ENCODE measurements around the gene PARM1.
A peak's percentile ranks its signal among the peaks of the same experiment; 100 is the strongest.

PARM1 gene

GRCh38 chr4:74932010-74932409, 906 bp upstream of the PARM1 start:
- no peak for TF ChIP-seq CTCF (IDR thresholded peaks at IDR 0.05; ENCODE audit: insufficient read depth, low read length, poor library complexity, severe bottlenecking)
- Histone ChIP-seq H3K27me3 (replicated peaks; ENCODE audit: control insufficient read depth, insufficient read depth, low read length) (no peaks in the 10 kb centered on the region), H3K36me3 (ENCODE audit: control insufficient read depth, insufficient read depth, low read length) (no peaks in the 10 kb centered on the region), H3K4me3 (replicated peaks; ENCODE audit: low read depth, low read length) (no peak overlapping the region)
- DNase-seq (ENCODE audit: extremely low read depth, insufficient read length), result no peak

- no peak for DNase-seq (ENCODE audit: extremely low read depth, insufficient read length)
- Histone ChIP-seq H3K4me3 (replicated peaks; ENCODE audit: low read depth, low read length) (peak overlapping the region; percentile 87), H3K36me3 (ENCODE audit: control insufficient read depth, insufficient read depth, low read length) (no peaks in the 10 kb centered on the region), H3K27me3 (replicated peaks; ENCODE audit: control insufficient read depth, insufficient read depth, low read length) (no peaks in the 10 kb centered on the region)
- TF ChIP-seq CTCF (IDR thresholded peaks at IDR 0.05; ENCODE audit: insufficient read depth, low read length, poor library complexity, severe bottlenecking), result no peak
Observed at GRCh38 chr4:74933562-74934015, 673 bp downstream of the PARM1 start.

GRCh38 chr4:74934016-74934831, 1.3 kb downstream of the PARM1 start:
- TF ChIP-seq CTCF (IDR thresholded peaks at IDR 0.05; ENCODE audit: insufficient read depth, low read length, poor library complexity, severe bottlenecking), result no peak
- Histone ChIP-seq H3K4me3 (replicated peaks; ENCODE audit: low read depth, low read length) (peak overlapping the region; percentile 87), H3K27me3 (replicated peaks; ENCODE audit: control insufficient read depth, insufficient read depth, low read length) (no peaks in the 10 kb centered on the region), H3K36me3 (ENCODE audit: control insufficient read depth, insufficient read depth, low read length) (no peaks in the 10 kb centered on the region)
- DNase-seq (ENCODE audit: extremely low read depth, insufficient read length), result peak; percentile 57

- peak overlapping the region; percentile 87 for H3K4me3 ChIP-seq (replicated peaks; ENCODE audit: low read depth, low read length)
- H3K27me3 ChIP-seq (replicated peaks; ENCODE audit: control insufficient read depth, insufficient read depth, low read length), result no peaks in the 10 kb centered on the region
- H3K36me3 ChIP-seq (ENCODE audit: control insufficient read depth, insufficient read depth, low read length), result no peaks in the 10 kb centered on the region
- DNase-seq (ENCODE audit: extremely low read depth, insufficient read length), result no peak
- no peak for TF ChIP-seq CTCF (IDR thresholded peaks at IDR 0.05; ENCODE audit: insufficient read depth, low read length, poor library complexity, severe bottlenecking)
Observed at GRCh38 chr4:74934888-74935287, 2.0 kb downstream of the PARM1 start.

- Histone ChIP-seq H3K4me3 (replicated peaks; ENCODE audit: low read depth, low read length) (no peak overlapping the region), H3K27me3 (replicated peaks; ENCODE audit: control insufficient read depth, insufficient read depth, low read length) (no peaks in the 10 kb centered on the region), H3K36me3 (ENCODE audit: control insufficient read depth, insufficient read depth, low read length) (no peaks in the 10 kb centered on the region)
- DNase-seq (ENCODE audit: extremely low read depth, insufficient read length), result no peak
- no peak for TF ChIP-seq CTCF (IDR thresholded peaks at IDR 0.05; ENCODE audit: insufficient read depth, low read length, poor library complexity, severe bottlenecking)
Observed at GRCh38 chr4:74941123-74941522, 8.2 kb downstream of the PARM1 start.
